Naive thymus-derived CD4-positive, alpha-beta T cell (primary cell): ENCODE results near the gene COG4. TPM values are rescaled to one million over a fixed set of nuclear protein-coding genes. Genes with fewer than 3 reads are reported as not detected.
"Not testable (repeated sequence)": the region's sequence is repeated elsewhere in the genome, so short reads cannot be mapped to it uniquely, and the experiment has no call there.

Experiments used
- ATAC-seq: fragments of 150-1000 bp; cut with Tn5 transposase; 2 replicates; pipeline ENCODE4 v1.10.0; 2021; ENCODE audit warnings: mild to moderate bottlenecking, moderate library complexity
- CTCF ChIA-PET: fragments of 350-600 bp; sonication (Branson Sonifier 250); formaldehyde crosslinking; loops from one replicate; lab custom pipeline; 2021; ENCODE audit warnings: antibody characterized with exemption; lab: Charles Lee
- POLR2A ChIA-PET: fragments of 350-600 bp; sonication (Branson Sonifier 250); formaldehyde crosslinking; loops from one replicate; lab custom pipeline; 2021; ENCODE audit warnings: antibody characterized with exemption, inconsistent platforms; lab: Charles Lee
- DNase-seq, 9 donors: peaks; one replicate each; pipeline versions ENCODE4 v3.0.0 to v3.0.0-alpha.2; 2020 to 2022; ENCODE audit warnings: mixed read lengths in 1 of 9
- H3K27ac ChIP-seq: one replicate; pipeline ENCODE4 v1.7.0; 2013; ENCODE audit warnings: mild to moderate bottlenecking, low read depth, low read length, moderate library complexity
- H3K27me3 ChIP-seq, 2 donors: one replicate each; pipeline ENCODE4 v1.7.0; 2013; ENCODE audit warnings: low read length in 2 of 2, mild to moderate bottlenecking in 2 of 2, moderate library complexity in 2 of 2; ENCODE audit not compliant: control insufficient read depth in 2 of 2, insufficient read depth in 2 of 2
- H3K36me3 ChIP-seq, 3 experiments: 1 replicate in 2 of 3; 2 replicates in 1 of 3; pipeline ENCODE4 v1.7.0; 2013; ENCODE audit warnings: low read length in 3 of 3, mild to moderate bottlenecking in 3 of 3, moderate library complexity in 1 of 3; ENCODE audit not compliant: insufficient read depth in 3 of 3, control insufficient read depth in 2 of 3
- H3K4me1 ChIP-seq, 2 donors: one replicate each; pipeline ENCODE4 v1.7.0; 2013; ENCODE audit warnings: low read length in 2 of 2, mild to moderate bottlenecking in 2 of 2, moderate library complexity in 1 of 2; ENCODE audit not compliant: control insufficient read depth in 2 of 2, insufficient read depth in 2 of 2
- H3K4me3 ChIP-seq: 2 replicates; pipeline ENCODE4 v1.7.0; 2013; ENCODE audit warnings: mild to moderate bottlenecking, low read length
- H3K9me3 ChIP-seq, 3 experiments: 1 replicate in 2 of 3; 2 replicates in 1 of 3; pipeline ENCODE4 v1.7.0; 2013; ENCODE audit warnings: low read length in 3 of 3; ENCODE audit not compliant: control insufficient read depth in 2 of 3
- H3K27ac Mint-ChIP-seq, 9 donors: one replicate each; pipeline ENCODE4 v1.8.0; 2020 to 2022; ENCODE audit warnings: mixed read lengths in 9 of 9, mild to moderate bottlenecking in 8 of 9, moderate library complexity in 5 of 9, inconsistent platforms in 2 of 9
- H3K27me3 Mint-ChIP-seq, 5 donors: one replicate each; pipeline ENCODE4 v1.8.0; 2021 to 2022; ENCODE audit warnings: mixed read lengths in 5 of 5, mild to moderate bottlenecking in 1 of 5
- H3K36me3 Mint-ChIP-seq, 5 donors: one replicate each; pipeline ENCODE4 v1.8.0; 2020 to 2022; ENCODE audit warnings: mixed read lengths in 5 of 5, mild to moderate bottlenecking in 3 of 5, inconsistent platforms in 1 of 5
- H3K4me1 Mint-ChIP-seq, 7 donors: one replicate each; pipeline ENCODE4 v1.8.0; 2020 to 2022; ENCODE audit warnings: mixed read lengths in 7 of 7, mild to moderate bottlenecking in 3 of 7, inconsistent platforms in 1 of 7
- H3K4me3 Mint-ChIP-seq, 10 donors: one replicate each; pipeline ENCODE4 v1.8.0; 2020 to 2022; ENCODE audit warnings: mild to moderate bottlenecking in 10 of 10, mixed read lengths in 10 of 10, moderate library complexity in 6 of 10, inconsistent platforms in 2 of 10
- H3K9me3 Mint-ChIP-seq, 11 donors: one replicate each; pipeline ENCODE4 v1.8.0; 2020 to 2022; ENCODE audit warnings: mixed read lengths in 11 of 11, mild to moderate bottlenecking in 4 of 11, inconsistent platforms in 1 of 11, moderate library complexity in 1 of 11
- intact Hi-C, 2 donors: fragments of 100-400 bp; cut with micrococcal nuclease; formaldehyde crosslinking; loops; one replicate each; pipeline ENCODE4 v1.15.1; 2023
- polyA plus RNA-seq, 2 donors: library from polyadenylated mRNA; unstranded; fragments of 300-500 nt; fragmentation: Illumina TruSeq; gene quantifications; one replicate each; pipeline ENCODE4 v1.2.3, GENCODE V29; 2021
- total RNA-seq, 6 experiments: library from RNA in 5 of 6; stranded (reverse) in 5 of 6; gene quantifications; 1 replicate in 5 of 6; 2 replicates in 1 of 6; pipeline ENCODE4 v1.2.3 and lab custom pipeline; 2021 to 2026

COG4 gene
- total and polyA plus RNA-seq, 7 experiments from 2014 or later, result 38.3 to 68.6 (median 50.5) TPM

GRCh38 chr16:70453117-70453891 is 70.0 kb downstream of the COG4 start:
- Mint-ChIP-seq H3K27ac (peak overlapping the region; percentile 70 to 91 (median 86)), H3K4me1 (peaks cover 6 to 47% (median 37%) of the 10 kb centered on the region in 7 donors), H3K36me3 (peaks cover 0 to 4% (median 0%) of the 10 kb centered on the region in 5 donors), H3K27me3 (peaks cover 0 to 3% (median 0%) of the 10 kb centered on the region in 5 donors), H3K4me3 (peak overlapping the region; percentile 90 to 95 (median 93)), H3K9me3 (no peaks in the 10 kb centered on the region)
- H3K36me3 ChIP-seq, result peaks cover 0 to 9% (median 0%) of the 10 kb centered on the region in 3 experiments
- no peaks in the 10 kb centered on the region for H3K27me3 ChIP-seq
- POLR2A ChIA-PET, result interaction anchor here (0.6 to 3.4 kb wide), 13 partner anchors 10 to 164 kb away, joined by 3 to 30 read pairs (median 4); partner anchors contain the start of genes AARS1 and ST3GAL2
- intact Hi-C loops, result loop anchor here (1.0 to 5.0 kb wide), 3 partner anchors 51 to 349 kb away; partner anchors contain the start of gene VAC14 (in 1 of the 2)
- no peak for DNase-seq
- ATAC-seq, result no peak
- peak overlapping the region; percentile 82 for H3K4me3 ChIP-seq
- H3K4me1 ChIP-seq, result peaks cover 8 to 12% of the 10 kb centered on the region in 2 donors
- H3K9me3 ChIP-seq, result no peaks in the 10 kb centered on the region
- H3K27ac ChIP-seq, result peak overlapping the region; percentile 99
- CTCF ChIA-PET, result interaction anchor here (0.6 to 1.6 kb wide), 6 partner anchors 9 to 83 kb away, joined by 3 to 7 read pairs (median 4); no protein-coding TSS in a partner anchor

DNA sequence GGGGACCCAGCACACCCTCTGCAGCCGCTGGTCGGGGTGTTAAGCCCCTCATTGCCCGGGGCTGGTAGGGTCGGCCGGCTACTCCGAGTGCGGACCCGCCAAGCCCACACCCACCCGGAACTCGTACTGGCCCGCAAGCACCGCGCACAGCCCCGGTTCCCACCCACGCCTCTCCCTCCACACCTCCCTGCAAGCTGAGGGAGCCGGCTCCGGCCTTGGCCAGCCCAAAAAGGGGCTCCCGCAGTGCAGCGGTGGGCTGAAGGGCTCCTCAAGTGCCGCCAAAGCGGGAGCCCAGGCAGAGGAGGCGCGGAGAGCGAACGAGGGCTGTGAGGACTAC is 72.4 kb downstream of the COG4 start:
- H3K27me3 Mint-ChIP-seq, CTCF ChIA-PET, H3K27ac Mint-ChIP-seq, H3K9me3 ChIP-seq, H3K4me3 Mint-ChIP-seq, DNase-seq, H3K27ac ChIP-seq, POLR2A ChIA-PET, H3K36me3 ChIP-seq, H3K36me3 Mint-ChIP-seq, H3K9me3 Mint-ChIP-seq, ATAC-seq, H3K27me3 ChIP-seq, H3K4me3 ChIP-seq: not testable (repeated sequence)
- intact Hi-C loops, result loop anchor here in 1 of 2 donors (5.0 kb wide), 2 partner anchors 49 to 351 kb away; partner anchors contain the start of gene VAC14
- peaks cover 8 to 12% of the 10 kb centered on the region in 2 donors for H3K4me1 ChIP-seq
- H3K4me1 Mint-ChIP-seq, result peaks cover 6 to 35% (median 26%) of the 10 kb centered on the region in 7 donors

DNA sequence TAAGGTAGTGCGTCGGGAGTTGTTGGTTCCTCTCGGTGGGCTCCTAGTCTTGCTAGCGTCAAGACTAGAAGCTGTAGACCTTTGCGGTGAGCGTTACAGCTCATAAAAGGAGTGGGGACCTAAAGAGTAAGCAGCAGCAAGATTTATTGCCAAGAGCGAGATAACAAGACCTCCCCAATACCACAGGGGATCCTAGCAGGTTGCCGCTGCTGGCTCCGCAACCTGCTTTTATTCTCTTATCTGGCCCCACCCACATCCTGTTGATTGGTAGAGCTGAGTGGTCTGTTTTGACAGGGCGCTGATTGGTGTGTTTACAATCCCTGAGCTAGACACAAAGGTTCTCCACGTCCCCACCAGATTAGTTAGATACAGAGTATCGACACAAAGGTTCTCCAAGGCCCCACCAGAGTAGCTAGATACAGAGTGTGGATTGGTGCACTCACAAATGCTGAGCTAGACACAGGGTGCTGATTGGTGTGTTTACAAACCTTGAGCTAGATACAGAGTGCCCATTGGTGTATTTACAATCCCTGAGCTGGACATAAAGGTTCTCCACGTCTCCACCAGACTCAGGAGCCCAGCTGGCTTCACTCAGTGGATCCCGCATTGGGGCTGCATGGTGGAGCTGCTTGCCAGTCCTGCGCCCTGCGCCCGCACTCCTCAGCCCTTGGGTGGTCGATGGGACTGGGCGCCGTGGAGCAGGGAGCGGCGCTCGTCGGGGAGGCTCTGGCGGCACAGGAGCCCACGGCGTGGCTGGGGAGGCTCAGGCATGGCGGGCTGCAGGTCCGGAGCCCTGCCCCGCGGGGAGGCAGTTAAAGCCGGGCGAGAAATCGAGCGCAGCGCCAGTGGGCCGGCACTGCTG is 73.0 kb downstream of the COG4 start:
- CTCF ChIA-PET, H3K27me3 Mint-ChIP-seq, H3K4me3 ChIP-seq, H3K27ac ChIP-seq, H3K27ac Mint-ChIP-seq, H3K9me3 Mint-ChIP-seq, H3K27me3 ChIP-seq, H3K36me3 Mint-ChIP-seq, H3K9me3 ChIP-seq, DNase-seq, H3K36me3 ChIP-seq, ATAC-seq: not testable (repeated sequence)
- H3K4me1 ChIP-seq, result peaks cover 5 to 12% of the 10 kb centered on the region in 2 donors
- Mint-ChIP-seq H3K4me3 (peak overlapping the region in 3 of 10 donors; percentile 5 to 47 (median 28)), H3K4me1 (peaks cover 5 to 31% (median 22%) of the 10 kb centered on the region in 7 donors)
- intact Hi-C loops, result loop anchor here in 1 of 2 donors (5.0 kb wide), 2 partner anchors 48 to 352 kb away; partner anchors contain the start of gene VAC14
- POLR2A ChIA-PET, result interaction anchor here (1.4 kb wide), 1 partner anchor 11 kb away, joined by 3 read pairs; the partner anchor contains the start of gene ST3GAL2

DNA sequence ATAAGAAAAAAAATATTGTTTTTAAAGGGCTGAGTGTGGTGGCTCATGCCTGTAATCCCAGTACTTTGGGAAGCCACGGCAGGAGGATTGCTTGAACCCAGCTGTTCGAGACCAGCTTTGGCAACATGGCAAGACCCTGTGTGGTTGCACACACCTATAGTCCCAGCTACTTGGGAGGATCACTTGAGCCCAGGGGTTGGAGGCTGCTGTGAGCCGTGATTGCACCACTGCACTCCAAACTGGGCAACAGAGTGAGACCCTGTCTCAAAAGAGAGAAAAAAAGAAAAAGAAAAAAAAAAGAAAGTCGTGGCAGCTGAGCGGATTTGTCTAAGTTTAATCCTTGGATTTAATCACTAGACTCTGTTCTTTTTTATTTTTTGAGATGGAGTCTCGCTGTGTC is 75.3 kb downstream of the COG4 start:
- H3K4me1 ChIP-seq, result no peaks in the 10 kb centered on the region
- intact Hi-C loops, result no loop called here
- peaks cover 0 to 4% (median 0%) of the 10 kb centered on the region in 5 donors for H3K27me3 Mint-ChIP-seq
- peaks cover 0 to 4% (median 0%) of the 10 kb centered on the region in 5 donors for H3K36me3 Mint-ChIP-seq
- DNase-seq (no peak), ATAC-seq (no peak)
- H3K36me3 ChIP-seq, result no peaks in the 10 kb centered on the region
- no peak overlapping the region for H3K4me3 ChIP-seq
- no peak overlapping the region for H3K27ac Mint-ChIP-seq
- POLR2A ChIA-PET, result no interaction called here
- H3K4me1 Mint-ChIP-seq, result peaks cover 0 to 18% (median 9%) of the 10 kb centered on the region in 7 donors
- H3K27ac ChIP-seq, result no peak overlapping the region
- no peak overlapping the region for H3K4me3 Mint-ChIP-seq
- H3K27me3 ChIP-seq, result no peaks in the 10 kb centered on the region
- CTCF ChIA-PET, result no interaction called here
- no peaks in the 10 kb centered on the region for H3K9me3 Mint-ChIP-seq
- H3K9me3 ChIP-seq, result no peaks in the 10 kb centered on the region

DNA sequence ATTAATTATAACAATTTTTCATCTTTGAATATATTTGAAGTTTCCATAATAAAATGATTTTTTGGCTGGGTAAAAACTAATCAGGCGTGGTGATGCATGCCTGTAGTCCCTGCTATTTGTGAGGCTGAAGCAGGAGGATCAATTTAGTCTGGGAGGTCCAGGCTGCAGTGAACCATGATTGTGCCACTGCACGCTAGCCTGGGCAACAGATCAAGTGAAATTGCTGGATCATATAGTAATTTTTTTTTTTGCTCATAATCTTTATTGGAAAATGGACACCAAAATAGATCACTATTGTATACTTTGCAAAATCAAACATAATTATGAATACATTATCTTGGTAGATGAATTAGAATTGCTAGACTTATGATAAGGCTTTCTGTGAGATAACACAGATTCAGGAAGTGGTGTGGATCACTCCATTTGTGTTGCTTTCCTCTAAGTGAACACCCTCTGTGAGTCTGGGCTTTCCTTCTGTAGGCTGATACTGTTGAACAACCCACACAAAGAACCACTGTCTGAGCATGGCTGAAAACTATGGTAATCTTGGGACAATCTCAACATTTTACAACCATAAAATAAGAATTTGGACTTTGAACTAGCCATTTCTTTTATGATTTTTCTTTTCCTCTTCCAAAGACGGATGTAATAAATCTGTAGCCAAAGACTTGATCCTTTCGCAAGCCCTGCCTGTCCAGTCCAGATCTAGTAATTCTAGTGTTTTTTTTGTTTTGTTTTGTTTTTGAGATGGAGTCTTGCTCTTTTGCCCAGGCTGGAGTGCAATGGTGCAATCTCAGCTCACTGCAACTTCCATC is 78.9 kb downstream of the COG4 start:
- intact Hi-C loops, result no loop called here
- Mint-ChIP-seq H3K27ac (no peak overlapping the region), H3K36me3 (peaks cover 0 to 4% (median 0%) of the 10 kb centered on the region in 5 donors), H3K9me3 (no peaks in the 10 kb centered on the region), H3K4me1 (peaks cover 0 to 8% (median under 1%) of the 10 kb centered on the region in 7 donors), H3K27me3 (peaks cover 0 to 4% (median 0%) of the 10 kb centered on the region in 5 donors), H3K4me3 (no peak overlapping the region)
- Histone ChIP-seq H3K27ac (no peak overlapping the region), H3K4me3 (no peak overlapping the region), H3K4me1 (peaks cover 0 to 6% of the 10 kb centered on the region in 2 donors), H3K27me3 (no peaks in the 10 kb centered on the region), H3K9me3 (no peaks in the 10 kb centered on the region), H3K36me3 (no peaks in the 10 kb centered on the region)
- no peak for DNase-seq
- POLR2A ChIA-PET, result interaction anchor here (1.6 kb wide), 1 partner anchor 62 kb away, joined by 3 read pairs; no protein-coding TSS in a partner anchor
- CTCF ChIA-PET, result no interaction called here
- ATAC-seq, result no peak
